Panc1 (cell line): ENCODE data around the gene MS4A1. TPM values are rescaled to one million over a fixed set of nuclear protein-coding genes. Genes with fewer than 3 reads are reported as not detected.

ENCODE experiments used
- ATAC-seq: fragments of 200-7000 bp; cut with Tn5 transposase; 2 replicates; pipeline ENCODE4 v1.9.1; 2020; ENCODE audit warnings: mild to moderate bottlenecking, moderate library complexity
- BruUV-seq: library from RNA; stranded (reverse); fragments of 400-500 nt; replicated peaks from 2 replicates; lab custom pipeline; 2021; lab: Mats Ljungman, UMichigan
- CTCF ChIA-PET: fragments of 300-600 bp; sonication (Branson Sonifier 250); formaldehyde crosslinking; loops from one replicate; lab custom pipeline; 2022; ENCODE audit warnings: antibody characterized with exemption; lab: Charles Lee
- POLR2A ChIA-PET: fragments of 300-600 bp; sonication (Branson Sonifier 250); formaldehyde crosslinking; loops from one replicate; lab custom pipeline; 2022; ENCODE audit warnings: antibody characterized with exemption; lab: Charles Lee
- DNase-seq: peaks from one replicate; pipeline ENCODE4 v3.0.0-alpha.2; 2010; ENCODE audit warnings: low read depth, low spot score
- H3K27ac ChIP-seq: 2 replicates; pipeline ENCODE4 v1.5.1; 2011; ENCODE audit warnings: mild to moderate bottlenecking, low read length, inconsistent platforms
- H3K27me3 ChIP-seq: fragments of 200-500 bp; sonication (Bioruptor generic); 2 replicates; pipeline ENCODE4 v1.6.0; 2014; ENCODE audit warnings: low read length, inconsistent platforms; ENCODE audit not compliant: control insufficient read depth, insufficient read depth
- H3K36me3 ChIP-seq: fragments of 200-500 bp; sonication (Bioruptor generic); 2 replicates; pipeline ENCODE4 v1.5.1; 2014; ENCODE audit warnings: inconsistent platforms, mild to moderate bottlenecking, low read length, moderate library complexity; ENCODE audit not compliant: control insufficient read depth, insufficient read depth
- H3K4me1 ChIP-seq: 2 replicates; pipeline ENCODE4 v1.5.1; 2011; ENCODE audit warnings: inconsistent platforms, mild to moderate bottlenecking, low read length, moderate library complexity; ENCODE audit not compliant: control insufficient read depth, insufficient read depth
- H3K4me3 ChIP-seq, 2 experiments: 2 replicates each; pipeline ENCODE4 v1.5.1; 2011 to 2012; ENCODE audit warnings: low read depth in 2 of 2, low read length in 2 of 2, mild to moderate bottlenecking in 2 of 2, inconsistent platforms in 1 of 2, moderate library complexity in 1 of 2
- H3K9me3 ChIP-seq: fragments of 200-500 bp; sonication (Bioruptor generic); 2 replicates; pipeline ENCODE4 v1.5.1; 2014; ENCODE audit warnings: low read depth, mild to moderate bottlenecking, inconsistent platforms, low read length, moderate library complexity; ENCODE audit not compliant: control insufficient read depth, insufficient read depth
- CTCF ChIP-seq: fragments of 450-650 bp; IDR thresholded peaks from 2 replicates; pipeline ENCODE4 v1.5.1; 2017; ENCODE audit warnings: mild to moderate bottlenecking
- POLR2AphosphoS5 ChIP-seq: IDR thresholded peaks from 2 replicates; pipeline ENCODE4 v1.6.1; 2012; ENCODE audit warnings: mild to moderate bottlenecking, low read depth, low read length, moderate library complexity
- SIN3A ChIP-seq: IDR thresholded peaks from 2 replicates; pipeline ENCODE4 v1.6.1; 2012; ENCODE audit warnings: low read depth, mild to moderate bottlenecking, low read length, moderate library complexity, borderline replicate concordance; ENCODE audit not compliant: insufficient read depth
- TCF7L2 ChIP-seq: IDR thresholded peaks from 2 replicates; pipeline ENCODE4 v1.6.1; 2011; ENCODE audit warnings: mild to moderate bottlenecking, low read depth, low read length, inconsistent platforms
- in situ Hi-C: cut with HindIII; loops from 2 replicates; pipeline ENCODE4 v1.10.0; 2016; ENCODE audit warnings: low sequenced_read_pairs, low pct_unique_long_range_greater_than_20kb
- intact Hi-C: fragments of 100-400 bp; cut with micrococcal nuclease; formaldehyde crosslinking; loops from one replicate; pipeline ENCODE4 v1.10.0; 2022; ENCODE audit not compliant: unreplicated experiment
- total RNA-seq: library from RNA; stranded (reverse); gene quantifications from one replicate; pipeline ENCODE4 v1.2.1, GENCODE V29; 2021; ENCODE audit not compliant: unreplicated experiment
- TF ChIP-seq, protein P1 (sequence below), 2 experiments: IDR thresholded peaks; 2 replicates each; pipeline ENCODE4 v1.6.1; 2011 to 2012; ENCODE audit warnings: low read depth in 2 of 2, control low read depth in 1 of 2, low read length in 1 of 2, mild to moderate bottlenecking in 1 of 2, moderate library complexity in 1 of 2; ENCODE audit not compliant: insufficient read depth in 1 of 2

MS4A1 gene
- total RNA-seq, 1 experiment from 2014 or later, result 0.59 TPM

GRCh38 chr11:60454212-60454611 lies 1.4 kb upstream of the MS4A1 start:
- Histone ChIP-seq H3K4me1 (no peaks in the 10 kb centered on the region), H3K4me3 (no peak overlapping the region), H3K36me3 (no peaks in the 10 kb centered on the region), H3K27me3 (no peaks in the 10 kb centered on the region), H3K9me3 (no peaks in the 10 kb centered on the region), H3K27ac (no peak overlapping the region)
- ATAC-seq (no peak), DNase-seq (no peak)
- ChIA-PET CTCF (no interaction called here), POLR2A (no interaction called here)
- no TSS peak for BruUV-seq
- intact Hi-C loops, result no loop called here
- in situ Hi-C loops, result no loop called here
- TF ChIP-seq, protein P1, sequence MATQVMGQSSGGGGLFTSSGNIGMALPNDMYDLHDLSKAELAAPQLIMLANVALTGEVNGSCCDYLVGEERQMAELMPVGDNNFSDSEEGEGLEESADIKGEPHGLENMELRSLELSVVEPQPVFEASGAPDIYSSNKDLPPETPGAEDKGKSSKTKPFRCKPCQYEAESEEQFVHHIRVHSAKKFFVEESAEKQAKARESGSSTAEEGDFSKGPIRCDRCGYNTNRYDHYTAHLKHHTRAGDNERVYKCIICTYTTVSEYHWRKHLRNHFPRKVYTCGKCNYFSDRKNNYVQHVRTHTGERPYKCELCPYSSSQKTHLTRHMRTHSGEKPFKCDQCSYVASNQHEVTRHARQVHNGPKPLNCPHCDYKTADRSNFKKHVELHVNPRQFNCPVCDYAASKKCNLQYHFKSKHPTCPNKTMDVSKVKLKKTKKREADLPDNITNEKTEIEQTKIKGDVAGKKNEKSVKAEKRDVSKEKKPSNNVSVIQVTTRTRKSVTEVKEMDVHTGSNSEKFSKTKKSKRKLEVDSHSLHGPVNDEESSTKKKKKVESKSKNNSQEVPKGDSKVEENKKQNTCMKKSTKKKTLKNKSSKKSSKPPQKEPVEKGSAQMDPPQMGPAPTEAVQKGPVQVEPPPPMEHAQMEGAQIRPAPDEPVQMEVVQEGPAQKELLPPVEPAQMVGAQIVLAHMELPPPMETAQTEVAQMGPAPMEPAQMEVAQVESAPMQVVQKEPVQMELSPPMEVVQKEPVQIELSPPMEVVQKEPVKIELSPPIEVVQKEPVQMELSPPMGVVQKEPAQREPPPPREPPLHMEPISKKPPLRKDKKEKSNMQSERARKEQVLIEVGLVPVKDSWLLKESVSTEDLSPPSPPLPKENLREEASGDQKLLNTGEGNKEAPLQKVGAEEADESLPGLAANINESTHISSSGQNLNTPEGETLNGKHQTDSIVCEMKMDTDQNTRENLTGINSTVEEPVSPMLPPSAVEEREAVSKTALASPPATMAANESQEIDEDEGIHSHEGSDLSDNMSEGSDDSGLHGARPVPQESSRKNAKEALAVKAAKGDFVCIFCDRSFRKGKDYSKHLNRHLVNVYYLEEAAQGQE (IDR thresholded peaks at IDR 0.05; ENCODE audit: insufficient read depth in 1 of 2, low read depth in 2 of 2, low read length in 1 of 2), result no peak
- no peak for TF ChIP-seq TCF7L2
- TF ChIP-seq POLR2AphosphoS5, result no peak
- TF ChIP-seq CTCF, result no peak
- TF ChIP-seq SIN3A, result no peak

DNA sequence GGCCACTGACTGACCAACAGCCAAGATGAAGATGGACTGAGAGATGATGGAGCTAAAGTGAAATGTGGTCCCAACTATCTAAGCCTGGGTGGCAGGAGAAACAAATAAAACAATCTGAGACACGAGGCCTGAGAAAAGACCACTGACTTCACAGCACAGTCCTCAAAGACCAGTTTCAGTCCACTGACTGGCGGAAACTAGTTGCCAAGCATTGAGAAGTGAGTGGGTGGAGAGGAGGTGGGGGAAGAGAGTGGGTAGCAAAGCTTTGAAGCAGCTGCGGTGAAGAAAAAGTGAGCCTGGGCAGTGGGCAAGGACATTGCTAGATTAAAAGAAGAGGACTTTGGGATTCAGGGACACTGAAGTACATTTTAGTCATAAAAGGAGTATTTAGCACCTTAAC lies 1.9 kb downstream of the MS4A1 start:
- CTCF ChIA-PET, result no interaction called here
- no peaks in the 10 kb centered on the region for H3K4me1 ChIP-seq
- H3K36me3 ChIP-seq, result no peaks in the 10 kb centered on the region
- DNase-seq (no peak), ATAC-seq (no peak)
- in situ Hi-C loops (no loop called here), intact Hi-C loops (no loop called here)
- no peaks in the 10 kb centered on the region for H3K27me3 ChIP-seq
- POLR2A ChIA-PET, result no interaction called here
- no peak overlapping the region for H3K4me3 ChIP-seq
- H3K27ac ChIP-seq, result no peak overlapping the region
- H3K9me3 ChIP-seq, result no peaks in the 10 kb centered on the region
- TF ChIP-seq, protein P1 (IDR thresholded peaks at IDR 0.05; ENCODE audit: insufficient read depth in 1 of 2, low read depth in 2 of 2, low read length in 1 of 2), result no peak
- no peak for TF ChIP-seq SIN3A
- TF ChIP-seq TCF7L2, result no peak
- no peak for TF ChIP-seq POLR2AphosphoS5
- TF ChIP-seq CTCF, result no peak
- no TSS peak for BruUV-seq
